RWPE2 (cell line): ENCODE measurements around the gene ABCC4.

Experiments
- ATAC-seq: fragments of 200-7000 bp; cut with Tn5 transposase; 3 replicates; pipeline ENCODE4 v1.9.1; 2021; ENCODE audit warnings: low read depth
- DNase-seq: peaks from one replicate; pipeline ENCODE4 v3.0.0-alpha.2; 2020; ENCODE audit warnings: low spot score
- H3K27ac ChIP-seq: fragments of 450-650 bp; 2 replicates; pipeline ENCODE4 v1.5.1; 2017; ENCODE audit warnings: mild to moderate bottlenecking; ENCODE audit not compliant: poor library complexity, severe bottlenecking
- H3K27me3 ChIP-seq: fragments of 250-450 bp; sonication (Bioruptor Pico); 2 replicates; pipeline ENCODE4 v1.5.1; 2021; ENCODE audit warnings: mild to moderate bottlenecking, moderate library complexity; ENCODE audit not compliant: insufficient read depth, poor library complexity, severe bottlenecking
- H3K36me3 ChIP-seq: fragments of 250-450 bp; sonication (Bioruptor Pico); 2 replicates; pipeline ENCODE4 v1.5.1; 2020; ENCODE audit warnings: low read depth, mild to moderate bottlenecking, moderate library complexity
- H3K4me1 ChIP-seq: fragments of 250-450 bp; sonication (Bioruptor Pico); 2 replicates; pipeline ENCODE4 v1.5.1; 2021; ENCODE audit warnings: mild to moderate bottlenecking, moderate library complexity; ENCODE audit not compliant: insufficient read depth, poor library complexity, severe bottlenecking
- H3K4me3 ChIP-seq: fragments of 250-450 bp; sonication (Bioruptor Pico); 2 replicates; pipeline ENCODE4 v1.5.1; 2021; ENCODE audit warnings: mild to moderate bottlenecking, moderate library complexity; ENCODE audit not compliant: severe bottlenecking
- H3K9me3 ChIP-seq: fragments of 250-450 bp; sonication (Bioruptor Pico); 2 replicates; pipeline ENCODE4 v1.5.1; 2021; ENCODE audit warnings: mild to moderate bottlenecking, moderate library complexity; ENCODE audit not compliant: severe bottlenecking
- CTCF ChIP-seq: fragments of 450-650 bp; IDR thresholded peaks from one replicate; pipeline ENCODE4 v1.5.1; 2017; ENCODE audit warnings: mild to moderate bottlenecking, moderate library complexity; ENCODE audit not compliant: poor library complexity, severe bottlenecking

The ABCC4 gene

GRCh38 chr13:95301183-95301967 lies at the start of gene ABCC4:
Gene ABCC4, minus strand, starts transcription at chr13:95301451. Its CDS starts 137 bp downstream, at chr13:95301314.
- peak; percentile 55 for DNase-seq
- ATAC-seq = peak; percentile 73
- TF ChIP-seq CTCF = no peak
- Histone ChIP-seq H3K36me3 (no peaks in the 10 kb centered on the region), H3K27me3 (no peaks in the 10 kb centered on the region), H3K9me3 (no peaks in the 10 kb centered on the region), H3K4me1 (peaks cover 10% of the 10 kb centered on the region), H3K27ac (peak within 1 kb of the TSS; percentile 55), H3K4me3 (peak within 1 kb of the TSS; percentile 53)

GRCh38 chr13:95349267-95349666 lies 48.0 kb upstream of the ABCC4 start:
- Histone ChIP-seq H3K36me3 (no peaks in the 10 kb centered on the region), H3K4me1 (no peaks in the 10 kb centered on the region), H3K9me3 (no peaks in the 10 kb centered on the region), H3K4me3 (no peak overlapping the region), H3K27ac (no peak overlapping the region), H3K27me3 (no peaks in the 10 kb centered on the region)
- ATAC-seq (no peak), DNase-seq (no peak)
- no peak for TF ChIP-seq CTCF

GRCh38 chr13:95343944-95344343 lies 42.7 kb upstream of the ABCC4 start:
- Histone ChIP-seq H3K36me3 (no peaks in the 10 kb centered on the region), H3K4me1 (no peaks in the 10 kb centered on the region), H3K4me3 (no peak overlapping the region), H3K9me3 (no peaks in the 10 kb centered on the region), H3K27ac (no peak overlapping the region), H3K27me3 (no peaks in the 10 kb centered on the region)
- ATAC-seq = no peak
- TF ChIP-seq CTCF = no peak
- no peak for DNase-seq

GRCh38 chr13:95341441-95341840 lies 40.2 kb upstream of the ABCC4 start:
- Histone ChIP-seq H3K27me3 (no peaks in the 10 kb centered on the region), H3K27ac (no peak overlapping the region), H3K36me3 (no peaks in the 10 kb centered on the region), H3K4me1 (no peaks in the 10 kb centered on the region), H3K9me3 (no peaks in the 10 kb centered on the region), H3K4me3 (no peak overlapping the region)
- TF ChIP-seq CTCF = no peak
- DNase-seq = no peak
- no peak for ATAC-seq

- Histone ChIP-seq H3K9me3 (no peaks in the 10 kb centered on the region), H3K4me1 (no peaks in the 10 kb centered on the region), H3K4me3 (no peak overlapping the region), H3K36me3 (no peaks in the 10 kb centered on the region), H3K27ac (no peak overlapping the region), H3K27me3 (no peaks in the 10 kb centered on the region)
- DNase-seq (no peak), ATAC-seq (no peak)
- TF ChIP-seq CTCF = no peak
Measured at GRCh38 chr13:95338905-95339304, 37.7 kb upstream of the ABCC4 start.
